Stromal cell of bone marrow (primary cell): ENCODE measurements around the gene PTCSC3.
"Not testable (repeated sequence)": the region's sequence is repeated elsewhere in the genome, so short reads cannot be mapped to it uniquely, and the experiment has no call there.

Experiments
- DNase-seq: peaks from one replicate; pipeline ENCODE4 v3.0.0-alpha.2; 2012; ENCODE audit warnings: low read depth

PTCSC3 gene

GRCh38 chr14:36173161-36173560, 3.4 kb downstream of the PTCSC3 start:
- no peak for DNase-seq

GRCh38 chr14:36171607-36172006, 4.9 kb downstream of the PTCSC3 start:
- no peak for DNase-seq

GRCh38 chr14:36167431-36167830, 9.1 kb downstream of the PTCSC3 start:
- no peak for DNase-seq

- no peak for DNase-seq
These were observed 13.1 kb downstream of the PTCSC3 start for GRCh38 chr14:36163451-36163850.

GRCh38 chr14:36162267-36162666, 14.3 kb downstream of the PTCSC3 start:
- DNase-seq = no peak

- DNase-seq = no peak
These were observed 14.7 kb downstream of the PTCSC3 start for GRCh38 chr14:36161776-36162175.

- no peak for DNase-seq
These were observed 25.2 kb downstream of the PTCSC3 start for GRCh38 chr14:36151335-36151734.

- DNase-seq = no peak
These were observed 42.5 kb downstream of the PTCSC3 start for GRCh38 chr14:36134038-36134437.

- DNase-seq = no peak
These were observed 43.7 kb downstream of the PTCSC3 start for GRCh38 chr14:36132826-36133225.

GRCh38 chr14:36130186-36130585, 46.3 kb downstream of the PTCSC3 start:
- DNase-seq = no peak

- DNase-seq = no peak
These were observed 47.3 kb downstream of the PTCSC3 start for GRCh38 chr14:36129181-36129580.

- no peak for DNase-seq
These were observed 63.2 kb downstream of the PTCSC3 start for GRCh38 chr14:36113341-36113740.

- no peak for DNase-seq
These were observed 64.5 kb downstream of the PTCSC3 start for GRCh38 chr14:36111822-36112583.

GRCh38 chr14:36105401-36105800, 71.1 kb downstream of the PTCSC3 start:
- peak; percentile 2 for DNase-seq

- not testable (repeated sequence) for DNase-seq
These were observed 72.3 kb downstream of the PTCSC3 start for GRCh38 chr14:36104258-36104657.

- DNase-seq = no peak
These were observed 76.9 kb downstream of the PTCSC3 start for GRCh38 chr14:36099619-36100018.

GRCh38 chr14:36097356-36097755, 79.2 kb downstream of the PTCSC3 start:
- no peak for DNase-seq

GRCh38 chr14:36096090-36096489, 80.4 kb downstream of the PTCSC3 start:
- DNase-seq = peak; percentile 47

- DNase-seq = no peak
These were observed 81.6 kb downstream of the PTCSC3 start for GRCh38 chr14:36094963-36095362.

GRCh38 chr14:36091096-36091495, 85.4 kb downstream of the PTCSC3 start:
- peak; percentile 74 for DNase-seq

GRCh38 chr14:36087411-36087810, 89.1 kb downstream of the PTCSC3 start:
- DNase-seq = no peak

GRCh38 chr14:36086629-36087395, 89.7 kb downstream of the PTCSC3 start:
- no peak for DNase-seq

GRCh38 chr14:36085861-36086260, 90.7 kb downstream of the PTCSC3 start:
- no peak for DNase-seq
